BE2C (cell line): Measurements from ENCODE around the gene TTC34.

Experiments
- DNase-seq: peaks from one replicate; pipeline ENCODE4 v3.0.0-alpha.2; 2020
- H3K27me3 ChIP-seq: fragments of 250-450 bp; sonication (Bioruptor Pico); 2 replicates; pipeline ENCODE4 v1.5.1; 2020; ENCODE audit warnings: mild to moderate bottlenecking
- H3K36me3 ChIP-seq: fragments of 250-450 bp; sonication (Bioruptor Pico); 2 replicates; pipeline ENCODE4 v1.5.1; 2020; ENCODE audit warnings: mild to moderate bottlenecking
- H3K4me1 ChIP-seq: fragments of 250-450 bp; sonication (Bioruptor Pico); 2 replicates; pipeline ENCODE4 v1.5.1; 2020
- H3K4me3 ChIP-seq: 2 replicates; pipeline ENCODE4 v1.5.1; 2011; ENCODE audit warnings: low read depth, low read length
- H3K9me3 ChIP-seq: fragments of 250-450 bp; sonication (Bioruptor Pico); 2 replicates; pipeline ENCODE4 v1.5.1; 2020
- CTCF ChIP-seq: IDR thresholded peaks from 2 replicates; pipeline ENCODE4 v1.5.1; 2012; ENCODE audit warnings: mild to moderate bottlenecking, low read depth, low read length

Gene TTC34

GRCh38 chr1:2789164-2789985 lies 12.1 kb downstream of the TTC34 start:
- no peak for DNase-seq
- Histone ChIP-seq H3K4me1 (no peaks in the 10 kb centered on the region), H3K9me3 (no peaks in the 10 kb centered on the region), H3K36me3 (no peaks in the 10 kb centered on the region), H3K27me3 (no peaks in the 10 kb centered on the region), H3K4me3 (no peak overlapping the region)
- TF ChIP-seq CTCF, result no peak

GRCh38 chr1:2788506-2789163 lies 12.9 kb downstream of the TTC34 start:
- no peaks in the 10 kb centered on the region for H3K9me3 ChIP-seq
- no peak overlapping the region for H3K4me3 ChIP-seq
- H3K27me3 ChIP-seq, result no peaks in the 10 kb centered on the region
- no peaks in the 10 kb centered on the region for H3K4me1 ChIP-seq
- TF ChIP-seq CTCF, result no peak
- no peak for DNase-seq
- no peaks in the 10 kb centered on the region for H3K36me3 ChIP-seq

GRCh38 chr1:2787163-2787911 lies 14.2 kb downstream of the TTC34 start:
- Histone ChIP-seq H3K4me1 (no peaks in the 10 kb centered on the region), H3K36me3 (no peaks in the 10 kb centered on the region), H3K9me3 (no peaks in the 10 kb centered on the region), H3K4me3 (no peak overlapping the region), H3K27me3 (no peaks in the 10 kb centered on the region)
- TF ChIP-seq CTCF, result no peak
- DNase-seq, result no peak

- Histone ChIP-seq H3K9me3 (no peaks in the 10 kb centered on the region), H3K27me3 (no peaks in the 10 kb centered on the region), H3K4me3 (no peak overlapping the region), H3K4me1 (no peaks in the 10 kb centered on the region), H3K36me3 (no peaks in the 10 kb centered on the region)
- TF ChIP-seq CTCF, result peak; percentile 60
- DNase-seq, result peak; percentile 56
Measured at GRCh38 chr1:2786329-2787162, 14.9 kb downstream of the TTC34 start.

GRCh38 chr1:2785631-2786328 lies 15.7 kb downstream of the TTC34 start:
- no peak for TF ChIP-seq CTCF
- H3K9me3 ChIP-seq, result no peaks in the 10 kb centered on the region
- H3K4me1 ChIP-seq, result no peaks in the 10 kb centered on the region
- H3K36me3 ChIP-seq, result no peaks in the 10 kb centered on the region
- DNase-seq, result no peak
- no peak overlapping the region for H3K4me3 ChIP-seq
- no peaks in the 10 kb centered on the region for H3K27me3 ChIP-seq
